ENCODE results near the gene TACSTD2.

GRCh38 chr1:58570817-58571216 lies 6.2 kb downstream of the TACSTD2 start:
- TF ChIP-seq POLR2A (IDR thresholded peaks at IDR 0.05) (no peak), CTCF (IDR thresholded peaks at IDR 0.05) (no peak)
